CD8-positive, alpha-beta memory T cell (primary cell): ENCODE measurements around the gene KLF15. TPM values are rescaled to one million over a fixed set of nuclear protein-coding genes. Genes with fewer than 3 reads are reported as not detected.
A peak's percentile ranks its signal among the peaks of the same experiment; 100 is the strongest.

Experiments used
- CTCF ChIA-PET: fragments of 350-600 bp; sonication (Branson Sonifier 250); formaldehyde crosslinking; loops from one replicate; lab custom pipeline; 2021; ENCODE audit warnings: antibody characterized with exemption; lab: Charles Lee
- POLR2A ChIA-PET: fragments of 350-600 bp; sonication (Branson Sonifier 250); formaldehyde crosslinking; loops from one replicate; lab custom pipeline; 2021; ENCODE audit warnings: antibody characterized with exemption; lab: Charles Lee
- DNase-seq, 5 donors: peaks; one replicate each; pipeline versions ENCODE4 v3.0.0 to v3.0.0-alpha.2; 2020 to 2022; ENCODE audit warnings: mixed read lengths in 1 of 5
- H3K27ac ChIP-seq: one replicate; pipeline ENCODE4 v1.7.0; 2013; ENCODE audit warnings: low read depth, mild to moderate bottlenecking, low read length, moderate library complexity
- H3K27me3 ChIP-seq: 2 replicates; pipeline ENCODE4 v1.7.0; 2013; ENCODE audit warnings: low read length, mild to moderate bottlenecking; ENCODE audit not compliant: insufficient read depth, poor library complexity, severe bottlenecking
- H3K36me3 ChIP-seq: 2 replicates; pipeline ENCODE4 v1.7.0; 2013; ENCODE audit warnings: mild to moderate bottlenecking, low read length, moderate library complexity; ENCODE audit not compliant: insufficient read depth
- H3K4me1 ChIP-seq: 2 replicates; pipeline ENCODE4 v1.7.0; 2013; ENCODE audit warnings: mild to moderate bottlenecking, low read length, moderate library complexity; ENCODE audit not compliant: insufficient read depth
- H3K4me3 ChIP-seq: 2 replicates; pipeline ENCODE4 v1.7.0; 2013; ENCODE audit warnings: mild to moderate bottlenecking, low read length
- H3K9me3 ChIP-seq: 2 replicates; pipeline ENCODE4 v1.7.0; 2013; ENCODE audit warnings: mild to moderate bottlenecking, low read length
- H3K27ac Mint-ChIP-seq, 8 donors: one replicate each; pipeline ENCODE4 v1.8.0; 2020 to 2021; ENCODE audit warnings: mixed read lengths in 8 of 8, mild to moderate bottlenecking in 6 of 8, inconsistent platforms in 3 of 8, moderate library complexity in 3 of 8
- H3K27me3 Mint-ChIP-seq, 2 donors: one replicate each; pipeline ENCODE4 v1.8.0; 2020 to 2021; ENCODE audit warnings: mixed read lengths in 2 of 2, mild to moderate bottlenecking in 1 of 2, moderate library complexity in 1 of 2
- H3K36me3 Mint-ChIP-seq, 3 donors: one replicate each; pipeline ENCODE4 v1.8.0; 2020 to 2021; ENCODE audit warnings: mixed read lengths in 3 of 3, inconsistent platforms in 1 of 3, mild to moderate bottlenecking in 1 of 3
- H3K4me1 Mint-ChIP-seq, 3 donors: one replicate each; pipeline ENCODE4 v1.8.0; 2020 to 2021; ENCODE audit warnings: mixed read lengths in 3 of 3, inconsistent platforms in 1 of 3, mild to moderate bottlenecking in 1 of 3
- H3K4me3 Mint-ChIP-seq, 7 donors: one replicate each; pipeline ENCODE4 v1.8.0; 2020 to 2021; ENCODE audit warnings: mixed read lengths in 7 of 7, mild to moderate bottlenecking in 6 of 7, moderate library complexity in 4 of 7, inconsistent platforms in 2 of 7
- H3K9me3 Mint-ChIP-seq, 5 donors: one replicate each; pipeline ENCODE4 v1.8.0; 2020 to 2022; ENCODE audit warnings: mixed read lengths in 5 of 5, mild to moderate bottlenecking in 3 of 5, moderate library complexity in 2 of 5, inconsistent platforms in 1 of 5
- polyA plus RNA-seq: library from polyadenylated mRNA; unstranded; fragments of 300-500 nt; fragmentation: Illumina TruSeq; gene quantifications from one replicate; pipeline ENCODE4 v1.2.3, GENCODE V29; 2021
- total RNA-seq, 2 experiments: library from RNA; stranded (reverse); gene quantifications; one replicate each; pipeline ENCODE4 v1.2.3, GENCODE V29; 2021

Gene KLF15
- total and polyA plus RNA-seq, 3 experiments from 2014 or later = 0.11 to 0.18 TPM; not detected in 1

DNA sequence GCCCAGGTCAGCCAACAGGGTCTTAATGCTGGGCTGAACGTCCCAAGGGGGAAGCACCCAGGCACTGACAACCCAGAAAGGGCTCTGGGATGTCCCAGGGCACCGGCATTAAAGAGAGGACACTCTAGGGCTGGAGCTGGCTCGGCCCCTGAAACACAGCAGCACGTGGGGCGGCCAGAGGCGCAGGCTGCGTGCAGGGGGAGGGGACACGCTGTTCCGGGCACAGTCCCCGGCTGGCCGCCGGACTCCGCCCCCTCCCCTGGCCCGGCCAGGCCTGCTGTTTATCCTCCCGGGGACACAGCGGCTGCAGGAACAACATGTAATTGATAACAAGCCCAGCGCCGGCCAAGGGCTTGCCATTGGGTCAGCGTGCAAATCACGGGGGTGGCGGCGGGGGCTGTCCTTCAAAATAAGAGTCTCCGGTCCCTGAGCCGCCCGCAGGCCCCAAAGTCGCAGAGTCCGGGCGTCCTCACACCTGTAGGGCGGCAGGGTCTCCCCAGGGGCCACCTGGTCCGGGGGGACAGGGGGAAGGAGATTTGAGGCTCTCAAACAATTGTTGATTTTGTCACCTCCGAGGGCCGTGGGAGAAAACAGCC, 1.3 kb downstream of the KLF15 start:
- peak overlapping the region in 5 of 8 donors; percentile 18 to 92 (median 74) for H3K27ac Mint-ChIP-seq
- H3K4me1 ChIP-seq = no peaks in the 10 kb centered on the region
- H3K9me3 Mint-ChIP-seq = no peaks in the 10 kb centered on the region
- H3K36me3 Mint-ChIP-seq = peaks cover 0 to 2% (median 0%) of the 10 kb centered on the region in 3 donors
- H3K4me3 Mint-ChIP-seq = peak overlapping the region; percentile 84 to 93 (median 90)
- peak overlapping the region; percentile 34 for H3K4me3 ChIP-seq
- no peak overlapping the region for H3K27ac ChIP-seq
- H3K9me3 ChIP-seq = no peaks in the 10 kb centered on the region
- CTCF ChIA-PET = no interaction called here
- peaks cover 17 to 21% (median 17%) of the 10 kb centered on the region in 3 donors for H3K4me1 Mint-ChIP-seq
- H3K36me3 ChIP-seq = no peaks in the 10 kb centered on the region
- H3K27me3 ChIP-seq = peaks cover 18% of the 10 kb centered on the region
- POLR2A ChIA-PET = no interaction called here
- peak in 2 of 5 donors; percentile 8 to 46 for DNase-seq
- H3K27me3 Mint-ChIP-seq = peaks cover 34 to 41% of the 10 kb centered on the region in 2 donors

DNA sequence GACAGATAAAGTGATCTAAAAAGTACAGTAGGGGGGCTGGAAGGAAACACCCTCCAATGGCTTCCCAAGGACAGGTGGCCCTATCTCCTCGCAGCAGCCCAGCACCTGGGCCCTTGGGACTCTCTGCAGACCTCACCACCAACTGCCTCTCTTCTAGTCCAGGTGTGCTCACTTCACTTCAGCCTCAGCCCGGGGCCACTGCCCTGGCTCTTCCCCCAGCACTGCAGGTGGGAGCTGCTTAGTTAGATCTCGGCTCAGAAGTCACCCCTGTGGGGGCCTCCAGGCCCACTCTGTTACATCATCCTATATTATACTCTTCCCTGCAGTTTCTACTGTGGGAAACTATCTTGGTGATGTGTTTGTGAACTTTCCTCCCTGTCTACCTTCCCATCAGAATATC, 2.0 kb downstream of the KLF15 start:
- Histone ChIP-seq H3K9me3 (no peaks in the 10 kb centered on the region), H3K4me3 (no peak overlapping the region), H3K27me3 (peaks cover 18% of the 10 kb centered on the region), H3K27ac (no peak overlapping the region), H3K4me1 (no peaks in the 10 kb centered on the region), H3K36me3 (no peaks in the 10 kb centered on the region)
- Mint-ChIP-seq H3K4me3 (peak overlapping the region; percentile 24 to 93 (median 52)), H3K27ac (peak overlapping the region in 1 of 8 donors; percentile 18), H3K36me3 (peaks cover 0 to 2% (median 0%) of the 10 kb centered on the region in 3 donors), H3K4me1 (peaks cover 17 to 21% (median 17%) of the 10 kb centered on the region in 3 donors), H3K9me3 (no peaks in the 10 kb centered on the region), H3K27me3 (peaks cover 32 to 38% of the 10 kb centered on the region in 2 donors)
- CTCF ChIA-PET = no interaction called here
- DNase-seq = no peak
- POLR2A ChIA-PET = no interaction called here

DNA sequence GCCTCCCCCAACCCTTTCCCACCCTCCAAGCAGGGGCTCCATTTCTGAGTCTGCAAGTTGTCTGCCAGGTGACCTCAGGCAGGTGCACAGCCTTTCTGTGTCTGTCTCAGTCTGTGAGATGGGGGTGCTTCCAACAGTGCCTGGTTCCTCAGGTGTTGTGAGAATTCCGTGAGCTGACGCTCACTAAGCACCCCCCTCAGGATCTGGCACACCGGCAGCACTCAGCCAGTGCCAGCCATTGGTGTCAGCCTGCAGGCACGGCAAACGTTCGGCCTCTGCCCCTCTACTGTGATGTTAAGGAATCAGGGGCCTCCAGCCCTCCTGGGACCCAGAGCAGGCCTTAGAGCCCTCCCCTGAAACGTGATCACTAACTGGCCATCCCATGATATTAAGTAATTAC, 2.4 kb downstream of the KLF15 start:
- ChIA-PET CTCF (no interaction called here), POLR2A (no interaction called here)
- peaks cover 18% of the 10 kb centered on the region for H3K27me3 ChIP-seq
- peak in 1 of 5 donors; percentile 26 for DNase-seq
- H3K36me3 Mint-ChIP-seq = peaks cover 0 to 2% (median 0%) of the 10 kb centered on the region in 3 donors
- no peak overlapping the region for H3K4me3 ChIP-seq
- no peaks in the 10 kb centered on the region for H3K9me3 ChIP-seq
- H3K4me1 Mint-ChIP-seq = peaks cover 17 to 21% (median 17%) of the 10 kb centered on the region in 3 donors
- no peaks in the 10 kb centered on the region for H3K36me3 ChIP-seq
- H3K27ac ChIP-seq = no peak overlapping the region
- H3K27me3 Mint-ChIP-seq = peaks cover 28 to 34% of the 10 kb centered on the region in 2 donors
- no peaks in the 10 kb centered on the region for H3K9me3 Mint-ChIP-seq
- peak overlapping the region in 1 of 7 donors; percentile 87 for H3K4me3 Mint-ChIP-seq
- H3K27ac Mint-ChIP-seq = no peak overlapping the region
- H3K4me1 ChIP-seq = no peaks in the 10 kb centered on the region

DNA sequence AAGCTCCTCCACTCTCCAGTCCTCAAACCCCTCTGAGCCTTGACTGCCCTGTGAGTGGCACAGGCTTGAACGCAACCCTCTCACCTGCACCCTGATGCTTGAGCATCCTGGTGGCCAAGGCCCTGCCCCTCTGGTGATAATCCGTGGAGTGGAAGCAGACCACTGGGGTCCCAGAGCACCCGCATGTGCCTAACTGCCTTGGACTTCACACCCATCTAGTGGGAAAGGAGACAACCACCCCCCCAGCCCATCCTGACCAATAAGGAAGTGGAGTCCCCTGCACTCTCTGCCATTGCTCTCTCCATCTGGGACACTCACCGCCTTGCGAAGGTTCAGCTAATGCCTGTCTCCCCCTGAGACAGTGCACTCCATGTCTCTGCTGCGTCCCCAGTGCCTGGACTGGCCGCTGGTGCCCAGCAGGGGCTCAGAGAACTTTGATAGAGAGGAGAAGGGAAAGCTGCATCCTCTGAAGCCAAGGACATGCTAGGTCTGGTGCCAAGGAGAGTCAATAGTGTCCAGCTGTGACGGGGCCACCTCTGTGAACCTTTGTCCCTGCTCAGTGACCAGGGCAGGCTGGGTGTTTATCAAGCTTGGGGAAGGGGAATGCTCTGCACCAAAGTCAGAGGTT, 3.4 kb downstream of the KLF15 start:
- peaks cover 20 to 26% of the 10 kb centered on the region in 2 donors for H3K27me3 Mint-ChIP-seq
- DNase-seq = no peak
- Histone ChIP-seq H3K9me3 (no peaks in the 10 kb centered on the region), H3K36me3 (no peaks in the 10 kb centered on the region), H3K27me3 (peaks cover 14% of the 10 kb centered on the region), H3K4me3 (no peak overlapping the region), H3K27ac (no peak overlapping the region), H3K4me1 (no peaks in the 10 kb centered on the region)
- H3K9me3 Mint-ChIP-seq = no peaks in the 10 kb centered on the region
- H3K4me3 Mint-ChIP-seq = peak overlapping the region in 1 of 7 donors; percentile 62
- POLR2A ChIA-PET = no interaction called here
- H3K27ac Mint-ChIP-seq = peak overlapping the region in 1 of 8 donors; percentile 40
- peaks cover 17 to 21% (median 17%) of the 10 kb centered on the region in 3 donors for H3K4me1 Mint-ChIP-seq
- CTCF ChIA-PET = no interaction called here
- peaks cover 0 to 2% (median 0%) of the 10 kb centered on the region in 3 donors for H3K36me3 Mint-ChIP-seq

DNA sequence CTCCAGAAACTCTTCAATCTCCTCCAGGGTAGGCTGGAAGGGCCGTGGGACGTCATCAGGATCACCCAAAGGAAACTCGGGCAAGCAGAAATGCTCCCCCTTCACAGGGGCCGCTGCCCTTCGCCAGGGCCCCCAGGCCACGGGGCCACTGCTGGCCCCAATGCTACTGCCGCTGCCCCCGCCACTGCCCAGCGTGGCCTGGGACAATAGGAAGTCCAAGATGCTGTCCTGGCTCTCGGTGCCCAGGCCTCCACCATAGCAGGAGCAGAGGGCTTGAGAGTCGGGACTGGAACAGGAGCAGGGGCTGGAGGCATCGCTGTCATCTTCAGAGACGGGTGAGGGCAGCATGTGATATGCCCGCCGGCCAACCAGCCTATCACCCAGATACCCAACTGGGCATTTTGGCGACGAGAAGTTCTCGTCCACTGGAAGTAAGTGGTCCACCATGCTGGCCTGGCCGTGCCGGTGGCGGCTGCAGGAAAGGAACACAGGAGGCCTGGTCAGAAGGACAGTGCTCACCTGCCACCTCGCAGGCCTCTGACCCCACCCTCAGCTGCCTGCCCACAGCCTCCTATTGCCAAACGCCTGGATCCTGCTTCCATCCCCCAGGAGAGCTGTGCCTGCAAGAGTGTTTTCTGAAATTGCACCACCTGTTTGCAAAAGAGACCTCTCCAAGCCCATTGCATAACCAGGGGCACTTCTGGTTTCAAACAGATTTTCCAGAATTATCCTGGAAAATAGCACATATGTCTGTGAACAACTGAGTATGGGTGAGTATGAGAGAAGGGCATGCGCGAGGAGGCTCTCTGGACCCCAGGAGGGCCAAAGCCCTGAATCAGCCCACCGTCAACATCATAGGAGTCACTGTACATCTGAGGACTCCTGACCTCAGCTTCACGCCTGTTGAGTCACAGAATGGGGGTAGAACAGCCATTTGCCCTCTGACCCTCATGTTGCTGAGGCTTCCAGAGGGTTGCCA, 4.4 kb downstream of the KLF15 start:
- Mint-ChIP-seq H3K4me3 (no peak overlapping the region), H3K9me3 (no peaks in the 10 kb centered on the region), H3K27ac (peak overlapping the region in 1 of 8 donors; percentile 43), H3K27me3 (peaks cover 12 to 15% of the 10 kb centered on the region in 2 donors), H3K4me1 (peaks cover 12 to 15% (median 13%) of the 10 kb centered on the region in 3 donors), H3K36me3 (peaks cover 0 to 2% (median 0%) of the 10 kb centered on the region in 3 donors)
- H3K27ac ChIP-seq = no peak overlapping the region
- POLR2A ChIA-PET = no interaction called here
- H3K9me3 ChIP-seq = no peaks in the 10 kb centered on the region
- no peak for DNase-seq
- no peak overlapping the region for H3K4me3 ChIP-seq
- no peaks in the 10 kb centered on the region for H3K36me3 ChIP-seq
- peaks cover 6% of the 10 kb centered on the region for H3K27me3 ChIP-seq
- no peaks in the 10 kb centered on the region for H3K4me1 ChIP-seq
- CTCF ChIA-PET = no interaction called here

DNA sequence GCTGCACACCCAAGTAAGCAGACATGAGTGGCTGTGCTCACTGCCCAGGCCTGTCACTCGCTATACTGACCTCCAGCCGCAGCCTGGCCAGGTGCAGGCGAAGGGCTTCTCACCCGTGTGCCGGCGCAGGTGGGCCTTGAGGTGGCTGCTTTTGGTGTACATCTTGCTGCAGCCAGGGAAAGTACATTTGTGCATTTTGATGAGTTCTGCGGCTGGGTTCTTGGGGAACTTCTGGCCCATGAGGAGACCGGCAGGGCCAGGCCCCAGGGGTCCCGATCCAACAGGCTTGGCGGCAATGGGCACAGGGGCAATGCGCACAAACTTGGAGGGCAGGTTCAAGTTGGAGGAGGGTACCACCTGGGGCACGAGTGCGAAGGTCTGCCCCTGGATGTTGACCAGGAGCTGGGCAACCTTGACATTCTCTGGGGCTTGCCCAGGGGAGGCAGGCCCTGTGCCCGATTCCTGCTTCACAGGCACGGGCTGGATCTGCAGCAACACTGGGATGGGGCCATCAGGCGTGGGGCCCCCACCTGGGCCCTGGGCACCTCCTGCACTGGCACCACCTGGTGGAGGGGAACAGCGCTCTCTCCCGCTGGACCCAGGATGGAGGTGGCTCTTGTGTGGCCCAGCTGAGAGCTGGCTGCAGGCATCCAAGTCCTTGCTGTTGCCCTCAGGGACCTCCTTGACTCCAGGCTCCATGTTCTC, 5.3 kb downstream of the KLF15 start:
- Mint-ChIP-seq H3K9me3 (no peaks in the 10 kb centered on the region), H3K4me3 (no peak overlapping the region), H3K27me3 (peaks cover 12% of the 10 kb centered on the region in 2 donors), H3K27ac (no peak overlapping the region), H3K4me1 (peaks cover 9 to 11% (median 10%) of the 10 kb centered on the region in 3 donors), H3K36me3 (no peaks in the 10 kb centered on the region)
- H3K4me1 ChIP-seq = no peaks in the 10 kb centered on the region
- CTCF ChIA-PET = no interaction called here
- no peak overlapping the region for H3K27ac ChIP-seq
- H3K9me3 ChIP-seq = no peaks in the 10 kb centered on the region
- POLR2A ChIA-PET = no interaction called here
- H3K4me3 ChIP-seq = no peak overlapping the region
- no peak for DNase-seq
- peaks cover 6% of the 10 kb centered on the region for H3K27me3 ChIP-seq
- no peaks in the 10 kb centered on the region for H3K36me3 ChIP-seq

DNA sequence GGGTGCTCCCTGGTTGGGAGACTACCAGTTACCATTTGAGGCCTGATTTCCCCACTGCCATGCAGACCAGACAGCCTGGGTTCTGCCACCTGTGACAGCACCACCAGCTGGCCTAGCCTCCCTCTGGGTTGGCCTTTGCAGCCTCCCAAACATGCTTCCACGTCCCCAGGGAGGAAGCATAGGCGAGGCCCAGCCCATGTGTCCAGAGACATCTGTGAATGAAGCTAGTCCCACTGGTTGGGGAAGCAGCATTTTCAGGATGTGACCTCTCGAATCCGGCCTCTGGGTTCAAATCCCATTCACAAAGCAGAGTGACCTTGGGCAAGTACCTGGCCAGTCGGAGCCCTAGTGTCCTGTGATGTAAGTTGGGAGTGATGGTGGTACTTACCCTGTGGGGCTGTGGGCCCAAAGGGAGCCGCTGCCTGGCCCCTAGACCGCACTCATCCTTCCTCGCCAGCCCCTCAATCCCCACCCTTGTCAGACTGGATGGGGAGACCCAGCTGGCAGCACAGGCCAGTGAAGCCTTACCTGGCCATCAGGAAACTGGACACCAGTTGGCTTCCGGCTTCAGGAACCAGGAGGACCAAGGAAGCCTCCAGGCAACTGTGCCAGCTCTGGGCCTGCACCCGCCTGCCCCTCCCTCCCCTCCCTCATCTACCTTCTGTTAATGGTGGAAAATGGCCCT, 6.0 kb downstream of the KLF15 start:
- Histone ChIP-seq H3K9me3 (no peaks in the 10 kb centered on the region), H3K4me3 (no peak overlapping the region), H3K4me1 (no peaks in the 10 kb centered on the region), H3K27ac (no peak overlapping the region), H3K27me3 (peaks cover 3% of the 10 kb centered on the region), H3K36me3 (no peaks in the 10 kb centered on the region)
- H3K27me3 Mint-ChIP-seq = peaks cover 7 to 8% of the 10 kb centered on the region in 2 donors
- no peak overlapping the region for H3K4me3 Mint-ChIP-seq
- H3K4me1 Mint-ChIP-seq = peaks cover 6 to 8% (median 7%) of the 10 kb centered on the region in 3 donors
- ChIA-PET POLR2A (no interaction called here), CTCF (no interaction called here)
- no peaks in the 10 kb centered on the region for H3K9me3 Mint-ChIP-seq
- DNase-seq = no peak
- H3K27ac Mint-ChIP-seq = no peak overlapping the region
- H3K36me3 Mint-ChIP-seq = no peaks in the 10 kb centered on the region
